ENCODE results near the gene MMS19. TPM values are rescaled to one million over a fixed set of nuclear protein-coding genes. Genes with fewer than 3 reads are reported as not detected.
A peak's percentile ranks its signal among the peaks of the same experiment; 100 is the strongest.

MMS19 gene
- total RNA-seq, 1 donor from 2014 or later = 38.0 TPM

GRCh38 chr10:97464226-97464625 is 34.0 kb downstream of the MMS19 start:
- peak; percentile 1 for DNase-seq (ENCODE audit: low spot score)

- peak; percentile 33 for DNase-seq (ENCODE audit: low spot score)
Measured at GRCh38 chr10:97463363-97464132, 34.7 kb downstream of the MMS19 start.

GRCh38 chr10:97462309-97462708 is 35.9 kb downstream of the MMS19 start:
- no peak for DNase-seq (ENCODE audit: low spot score)

- DNase-seq (ENCODE audit: low spot score) = no peak
Measured at GRCh38 chr10:97459933-97460332, 38.3 kb downstream of the MMS19 start.

GRCh38 chr10:97459111-97459510 is 39.1 kb downstream of the MMS19 start:
- no peak for DNase-seq (ENCODE audit: low spot score)

GRCh38 chr10:97456686-97457065 is 41.5 kb downstream of the MMS19 start:
- no peak for DNase-seq (ENCODE audit: low spot score)

- DNase-seq (ENCODE audit: low spot score) = no peak
Measured at GRCh38 chr10:97456034-97456685, 42.1 kb downstream of the MMS19 start.

- DNase-seq (ENCODE audit: low spot score) = no peak
Measured at GRCh38 chr10:97454330-97455036, 43.7 kb downstream of the MMS19 start.

- no peak for DNase-seq (ENCODE audit: low spot score)
Measured at GRCh38 chr10:97452352-97452751, 45.9 kb downstream of the MMS19 start.

- no peak for DNase-seq (ENCODE audit: low spot score)
Measured at GRCh38 chr10:97451605-97452004, 46.6 kb downstream of the MMS19 start.

- DNase-seq (ENCODE audit: low spot score) = no peak
Measured at GRCh38 chr10:97450828-97451227, 47.4 kb downstream of the MMS19 start.

- peak; percentile 95 for DNase-seq (ENCODE audit: low spot score)
Measured at GRCh38 chr10:97445722-97446639, 52.2 kb downstream of the MMS19 start, which contains the start of the genes EXOSC1 and ZDHHC16. Gene EXOSC1, minus strand, starts transcription at chr10:97446006. Its CDS starts 21 bp downstream, at chr10:97445985. Gene ZDHHC16, plus strand, starts transcription at chr10:97446175. Its CDS starts 5,501 bp downstream, at chr10:97451676.

- no peak for DNase-seq (ENCODE audit: low spot score)
Measured at GRCh38 chr10:97445357-97445721, 52.9 kb downstream of the MMS19 start.

- DNase-seq (ENCODE audit: low spot score) = no peak
Measured at GRCh38 chr10:97444212-97444611, 54.0 kb downstream of the MMS19 start.

GRCh38 chr10:97442277-97442676 is 55.9 kb downstream of the MMS19 start:
- no peak for DNase-seq (ENCODE audit: low spot score)

GRCh38 chr10:97435211-97435610 is 63.0 kb downstream of the MMS19 start:
- DNase-seq (ENCODE audit: low spot score) = no peak

GRCh38 chr10:97434557-97434956 is 63.7 kb downstream of the MMS19 start:
- no peak for DNase-seq (ENCODE audit: low spot score)

GRCh38 chr10:97434055-97434454 is 64.2 kb downstream of the MMS19 start:
- no peak for DNase-seq (ENCODE audit: low spot score)

- DNase-seq (ENCODE audit: low spot score) = no peak
Measured at GRCh38 chr10:97428572-97428981, 69.6 kb downstream of the MMS19 start.

GRCh38 chr10:97427571-97428179 is 70.5 kb downstream of the MMS19 start:
- DNase-seq (ENCODE audit: low spot score) = no peak
